HL-60 (cell line): ENCODE measurements around the gene GLUL.

Experiments used
- CTCF ChIP-seq: IDR thresholded peaks from one replicate; pipeline ENCODE4 v1.5.1; 2011; ENCODE audit warnings: low read length, control low read depth, inconsistent platforms; ENCODE audit not compliant: insufficient read depth
- GABPA ChIP-seq: IDR thresholded peaks from 2 replicates; pipeline ENCODE4 v1.6.1; 2012; ENCODE audit warnings: low read depth
- POLR2AphosphoS5 ChIP-seq: IDR thresholded peaks from 2 replicates; pipeline ENCODE4 v1.6.1; 2012; ENCODE audit warnings: low read depth
- REST ChIP-seq: IDR thresholded peaks from 2 replicates; pipeline ENCODE4 v1.6.1; 2012; ENCODE audit warnings: low read depth; ENCODE audit not compliant: insufficient replicate concordance
- SPI1 ChIP-seq: IDR thresholded peaks from 2 replicates; pipeline ENCODE4 v1.6.1; 2012; ENCODE audit warnings: low read depth, mild to moderate bottlenecking, borderline replicate concordance

GRCh38 chr1:182332261-182333060, 59.1 kb downstream of the GLUL start:
- TF ChIP-seq CTCF (no peak), POLR2AphosphoS5 (no peak), REST (no peak), SPI1 (no peak), GABPA (no peak)
